HL-60 (cell line): ENCODE results near the gene TERB1.

ENCODE experiments used
- POLR2AphosphoS5 ChIP-seq: IDR thresholded peaks from 2 replicates; pipeline ENCODE4 v1.6.1; 2012; ENCODE audit warnings: low read depth
- TF ChIP-seq, protein P1 (sequence below): IDR thresholded peaks from one replicate; pipeline ENCODE4 v1.5.1; 2011; ENCODE audit warnings: low read length, control low read depth, inconsistent platforms; ENCODE audit not compliant: insufficient read depth

DNA sequence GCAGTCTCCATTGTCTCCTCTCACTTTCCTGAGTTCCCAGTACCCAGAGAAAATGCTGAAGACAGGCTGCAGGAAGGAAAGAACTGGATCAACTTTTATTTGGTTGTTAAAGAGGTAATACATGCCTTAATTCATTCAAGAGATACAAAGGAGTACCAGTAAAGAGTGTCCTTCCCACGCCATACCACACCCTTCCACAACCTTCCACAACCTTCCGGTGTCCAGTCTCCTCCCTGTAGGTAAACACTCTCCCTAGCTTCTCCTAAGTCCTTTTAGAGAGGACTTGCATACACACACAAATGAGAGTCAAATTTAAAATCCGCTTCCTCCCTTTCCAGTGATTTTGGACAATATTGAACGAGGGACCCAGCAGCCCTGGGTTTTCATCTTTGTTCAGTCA is 40.0 kb upstream of the TERB1 start:
- TF ChIP-seq, protein P1, sequence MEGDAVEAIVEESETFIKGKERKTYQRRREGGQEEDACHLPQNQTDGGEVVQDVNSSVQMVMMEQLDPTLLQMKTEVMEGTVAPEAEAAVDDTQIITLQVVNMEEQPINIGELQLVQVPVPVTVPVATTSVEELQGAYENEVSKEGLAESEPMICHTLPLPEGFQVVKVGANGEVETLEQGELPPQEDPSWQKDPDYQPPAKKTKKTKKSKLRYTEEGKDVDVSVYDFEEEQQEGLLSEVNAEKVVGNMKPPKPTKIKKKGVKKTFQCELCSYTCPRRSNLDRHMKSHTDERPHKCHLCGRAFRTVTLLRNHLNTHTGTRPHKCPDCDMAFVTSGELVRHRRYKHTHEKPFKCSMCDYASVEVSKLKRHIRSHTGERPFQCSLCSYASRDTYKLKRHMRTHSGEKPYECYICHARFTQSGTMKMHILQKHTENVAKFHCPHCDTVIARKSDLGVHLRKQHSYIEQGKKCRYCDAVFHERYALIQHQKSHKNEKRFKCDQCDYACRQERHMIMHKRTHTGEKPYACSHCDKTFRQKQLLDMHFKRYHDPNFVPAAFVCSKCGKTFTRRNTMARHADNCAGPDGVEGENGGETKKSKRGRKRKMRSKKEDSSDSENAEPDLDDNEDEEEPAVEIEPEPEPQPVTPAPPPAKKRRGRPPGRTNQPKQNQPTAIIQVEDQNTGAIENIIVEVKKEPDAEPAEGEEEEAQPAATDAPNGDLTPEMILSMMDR = no peak
- no peak for TF ChIP-seq POLR2AphosphoS5
